Measurements from ENCODE around the gene RGS7. TPM values are rescaled to one million over a fixed set of nuclear protein-coding genes. Genes with fewer than 3 reads are reported as not detected.

RGS7 gene
- total and polyA plus RNA-seq, 2 experiments from 2014 or later = 0.32 to 1.7 TPM

- no peak for TF ChIP-seq EZH2phosphoT487 (IDR thresholded peaks at IDR 0.05; ENCODE audit: insufficient read depth, low read depth)
- no peak for TF ChIP-seq EZH2 (IDR thresholded peaks at IDR 0.05; ENCODE audit: insufficient read depth, poor library complexity, severe bottlenecking)
- WGBS, 2 experiments (ENCODE audit: low coverage in 1 of 2, low lambda C conversion rate in 2 of 2, missing lambda C conversion rate in 2 of 2) = 97% methylated on average over 20 to 31 of the region's 31 CpGs
- Histone ChIP-seq H3K9me3 (ENCODE audit: low read depth) (no peaks in the 10 kb centered on the region), H3K27me3 (replicated peaks; ENCODE audit: insufficient read depth) (no peaks in the 10 kb centered on the region), H3F3A (ENCODE audit: insufficient read depth) (no peaks in the 10 kb centered on the region), H3K9me2 (ENCODE audit: insufficient read depth) (no peaks in the 10 kb centered on the region), H3K4me2 (ENCODE audit: unreplicated experiment) (no peak overlapping the region), H3K79me2 (ENCODE audit: insufficient read depth) (no peaks in the 10 kb centered on the region), H3K4me3 (no peak overlapping the region), H3K27ac (no peak overlapping the region), H3K36me3 (ENCODE audit: low read depth) (no peaks in the 10 kb centered on the region), H4K20me1 (ENCODE audit: insufficient read depth) (no peaks in the 10 kb centered on the region), H3K9ac (no peak overlapping the region), H3K4me1 (ENCODE audit: insufficient read depth) (no peaks in the 10 kb centered on the region), H2AFZ (no peak overlapping the region)
- in situ Hi-C loops (cut with MboI) = no loop called here
- no peak for DNase-seq
These were observed 533.6 kb downstream of the RGS7 start for GRCh38 chr1:240823357-240823756.

- H2AFZ ChIP-seq = no peak overlapping the region
- H4K20me1 ChIP-seq (ENCODE audit: insufficient read depth) = no peaks in the 10 kb centered on the region
- H3K9me3 ChIP-seq (ENCODE audit: low read depth) = no peaks in the 10 kb centered on the region
- no peaks in the 10 kb centered on the region for H3K4me1 ChIP-seq (ENCODE audit: insufficient read depth)
- DNase-seq = no peak
- no peaks in the 10 kb centered on the region for H3K9me2 ChIP-seq (ENCODE audit: insufficient read depth)
- TF ChIP-seq EZH2 (IDR thresholded peaks at IDR 0.05; ENCODE audit: insufficient read depth, poor library complexity, severe bottlenecking) (no peak), EZH2phosphoT487 (IDR thresholded peaks at IDR 0.05; ENCODE audit: insufficient read depth, low read depth) (no peak)
- no peak overlapping the region for H3K27ac ChIP-seq
- H3K4me2 ChIP-seq (ENCODE audit: unreplicated experiment) = no peak overlapping the region
- no peaks in the 10 kb centered on the region for H3K79me2 ChIP-seq (ENCODE audit: insufficient read depth)
- in situ Hi-C loops (cut with MboI) = no loop called here
- no peak overlapping the region for H3K4me3 ChIP-seq
- 94 to 99% methylated on average over 2 of the region's 2 CpGs for WGBS, 2 experiments (ENCODE audit: low coverage in 1 of 2, low lambda C conversion rate in 2 of 2, missing lambda C conversion rate in 2 of 2)
- no peaks in the 10 kb centered on the region for H3K36me3 ChIP-seq (ENCODE audit: low read depth)
- no peaks in the 10 kb centered on the region for H3K27me3 ChIP-seq (replicated peaks; ENCODE audit: insufficient read depth)
- H3K9ac ChIP-seq = no peak overlapping the region
- H3F3A ChIP-seq (ENCODE audit: insufficient read depth) = no peaks in the 10 kb centered on the region
These were observed 535.1 kb downstream of the RGS7 start for GRCh38 chr1:240821925-240822324.

- TF ChIP-seq EZH2 (IDR thresholded peaks at IDR 0.05; ENCODE audit: insufficient read depth, poor library complexity, severe bottlenecking) (no peak), EZH2phosphoT487 (IDR thresholded peaks at IDR 0.05; ENCODE audit: insufficient read depth, low read depth) (no peak)
- no peak overlapping the region for H3K9ac ChIP-seq
- in situ Hi-C loops (cut with MboI) = no loop called here
- no peak overlapping the region for H3K4me3 ChIP-seq
- no peaks in the 10 kb centered on the region for H3K9me3 ChIP-seq (ENCODE audit: low read depth)
- no peaks in the 10 kb centered on the region for H3K27me3 ChIP-seq (replicated peaks; ENCODE audit: insufficient read depth)
- H3K36me3 ChIP-seq (ENCODE audit: low read depth) = no peaks in the 10 kb centered on the region
- H3K4me1 ChIP-seq (ENCODE audit: insufficient read depth) = peaks cover 5% of the 10 kb centered on the region
- H2AFZ ChIP-seq = no peak overlapping the region
- H3K9me2 ChIP-seq (ENCODE audit: insufficient read depth) = no peaks in the 10 kb centered on the region
- no peak for DNase-seq
- H3K27ac ChIP-seq = no peak overlapping the region
- no peaks in the 10 kb centered on the region for H3K79me2 ChIP-seq (ENCODE audit: insufficient read depth)
- H3K4me2 ChIP-seq (ENCODE audit: unreplicated experiment) = no peak overlapping the region
- H3F3A ChIP-seq (ENCODE audit: insufficient read depth) = no peaks in the 10 kb centered on the region
- no peaks in the 10 kb centered on the region for H4K20me1 ChIP-seq (ENCODE audit: insufficient read depth)
- 10% methylated on average over 3 of the region's 3 CpGs for WGBS, 2 experiments (ENCODE audit: low coverage in 1 of 2, low lambda C conversion rate in 2 of 2, missing lambda C conversion rate in 2 of 2)
These were observed 536.2 kb downstream of the RGS7 start for GRCh38 chr1:240820816-240821215.

- Histone ChIP-seq H3K36me3 (ENCODE audit: low read depth) (no peaks in the 10 kb centered on the region), H3K27ac (no peak overlapping the region), H4K20me1 (ENCODE audit: insufficient read depth) (no peaks in the 10 kb centered on the region), H3K9ac (no peak overlapping the region), H3K9me3 (ENCODE audit: low read depth) (no peaks in the 10 kb centered on the region), H3K9me2 (ENCODE audit: insufficient read depth) (no peaks in the 10 kb centered on the region), H3K27me3 (replicated peaks; ENCODE audit: insufficient read depth) (no peaks in the 10 kb centered on the region), H3F3A (ENCODE audit: insufficient read depth) (no peaks in the 10 kb centered on the region), H3K79me2 (ENCODE audit: insufficient read depth) (no peaks in the 10 kb centered on the region), H3K4me1 (ENCODE audit: insufficient read depth) (peaks cover 5% of the 10 kb centered on the region), H3K4me3 (no peak overlapping the region), H2AFZ (no peak overlapping the region), H3K4me2 (ENCODE audit: unreplicated experiment) (no peak overlapping the region)
- in situ Hi-C loops (cut with MboI) = no loop called here
- TF ChIP-seq EZH2phosphoT487 (IDR thresholded peaks at IDR 0.05; ENCODE audit: insufficient read depth, low read depth) (no peak), EZH2 (IDR thresholded peaks at IDR 0.05; ENCODE audit: insufficient read depth, poor library complexity, severe bottlenecking) (no peak)
- 28 to 47% methylated on average over 2 of the region's 2 CpGs for WGBS, 2 experiments (ENCODE audit: low coverage in 1 of 2, low lambda C conversion rate in 2 of 2, missing lambda C conversion rate in 2 of 2)
- DNase-seq = no peak
These were observed 540.5 kb downstream of the RGS7 start for GRCh38 chr1:240816472-240816871.

GRCh38 chr1:240813720-240814119 lies 543.3 kb downstream of the RGS7 start:
- no peaks in the 10 kb centered on the region for H3F3A ChIP-seq (ENCODE audit: insufficient read depth)
- H3K4me1 ChIP-seq (ENCODE audit: insufficient read depth) = peaks cover 9% of the 10 kb centered on the region
- no peak for DNase-seq
- no peak for TF ChIP-seq EZH2phosphoT487 (IDR thresholded peaks at IDR 0.05; ENCODE audit: insufficient read depth, low read depth)
- TF ChIP-seq EZH2 (IDR thresholded peaks at IDR 0.05; ENCODE audit: insufficient read depth, poor library complexity, severe bottlenecking) = no peak
- H3K9me3 ChIP-seq (ENCODE audit: low read depth) = no peaks in the 10 kb centered on the region
- no peak overlapping the region for H3K9ac ChIP-seq
- H3K4me2 ChIP-seq (ENCODE audit: unreplicated experiment) = no peak overlapping the region
- H3K79me2 ChIP-seq (ENCODE audit: insufficient read depth) = no peaks in the 10 kb centered on the region
- H3K4me3 ChIP-seq = no peak overlapping the region
- no peak overlapping the region for H2AFZ ChIP-seq
- in situ Hi-C loops (cut with MboI) = no loop called here
- no peak overlapping the region for H3K27ac ChIP-seq
- H3K36me3 ChIP-seq (ENCODE audit: low read depth) = no peaks in the 10 kb centered on the region
- 91 to 95% methylated on average over 2 of the region's 2 CpGs for WGBS, 2 experiments (ENCODE audit: low coverage in 1 of 2, low lambda C conversion rate in 2 of 2, missing lambda C conversion rate in 2 of 2)
- H3K27me3 ChIP-seq (replicated peaks; ENCODE audit: insufficient read depth) = no peaks in the 10 kb centered on the region
- H3K9me2 ChIP-seq (ENCODE audit: insufficient read depth) = no peaks in the 10 kb centered on the region
- no peaks in the 10 kb centered on the region for H4K20me1 ChIP-seq (ENCODE audit: insufficient read depth)

Measured in GM23248 (cell line).